A673 (cell line): ENCODE results near the gene STYK1. TPM values are rescaled to one million over a fixed set of nuclear protein-coding genes. Genes with fewer than 3 reads are reported as not detected.

ENCODE experiments used
- BruUV-seq: library from RNA; stranded (reverse); fragments of 400-500 nt; replicated peaks from 2 replicates; lab custom pipeline; 2021; lab: Mats Ljungman, UMichigan
- CTCF ChIA-PET: fragments of 300-600 bp; sonication (Branson Sonifier 250); formaldehyde crosslinking; loops from one replicate; lab custom pipeline; 2022; ENCODE audit warnings: antibody characterized with exemption; lab: Charles Lee
- POLR2A ChIA-PET: fragments of 300-600 bp; sonication (Branson Sonifier 250); formaldehyde crosslinking; loops from one replicate; lab custom pipeline; 2022; ENCODE audit warnings: antibody characterized with exemption; ENCODE audit not compliant: low non-redundant PET; lab: Charles Lee
- DNase-seq: peaks from one replicate; pipeline ENCODE4 v3.0.0-alpha.2; 2015; ENCODE audit warnings: low spot score
- H3K27ac ChIP-seq: fragments of 200-600 bp; sonication (generic); 2 replicates; pipeline ENCODE4 v1.5.1; 2016; ENCODE audit warnings: mixed run types, low read depth, mild to moderate bottlenecking, mixed read lengths, antibody characterized with exemption, low read length; ENCODE audit not compliant: poor library complexity, severe bottlenecking
- H3K27me3 ChIP-seq: fragments of 200-600 bp; sonication (generic); replicated peaks from 2 replicates; pipeline ENCODE4 v1.6.1; 2017; ENCODE audit warnings: mixed run types, low read depth, mild to moderate bottlenecking, mixed read lengths, antibody characterized with exemption, low read length; ENCODE audit not compliant: insufficient read depth, poor library complexity
- H3K36me3 ChIP-seq: fragments of 200-600 bp; sonication (generic); 2 replicates; pipeline ENCODE4 v1.6.1; 2016; ENCODE audit warnings: mixed run types, mild to moderate bottlenecking, mixed read lengths, antibody characterized with exemption, low read length; ENCODE audit not compliant: insufficient read depth, poor library complexity, severe bottlenecking
- H3K4me1 ChIP-seq: fragments of 200-600 bp; sonication (generic); 2 replicates; pipeline ENCODE4 v1.6.1; 2017; ENCODE audit warnings: mixed run types, mild to moderate bottlenecking, mixed read lengths, antibody characterized with exemption, low read length; ENCODE audit not compliant: insufficient read depth, poor library complexity, severe bottlenecking
- H3K4me3 ChIP-seq: fragments of 200-600 bp; sonication (generic); 2 replicates; pipeline ENCODE4 v1.5.1; 2016; ENCODE audit warnings: low read depth, mixed run types, mild to moderate bottlenecking, mixed read lengths, low read length; ENCODE audit not compliant: poor library complexity, severe bottlenecking
- H3K9me3 ChIP-seq: fragments of 200-600 bp; sonication (generic); 2 replicates; pipeline ENCODE4 v1.6.1; 2016; ENCODE audit warnings: mixed run types, low read depth, mild to moderate bottlenecking, mixed read lengths, antibody characterized with exemption, low read length; ENCODE audit not compliant: poor library complexity, severe bottlenecking
- CTCF ChIP-seq: fragments of 300-800, 200-600 bp; sonication (generic); conservative IDR thresholded peaks from 2 replicates; pipeline ENCODE4 v1.5.1; 2017; ENCODE audit warnings: low read depth, mild to moderate bottlenecking, antibody characterized with exemption, low read length, moderate library complexity, mixed read lengths
- EZH2 ChIP-seq: fragments of 200-600 bp; sonication (generic); IDR thresholded peaks from 2 replicates; pipeline ENCODE4 v1.6.1; 2017; ENCODE audit warnings: borderline replicate concordance, low read depth, mild to moderate bottlenecking, mixed read lengths, antibody characterized with exemption, low read length; ENCODE audit not compliant: poor library complexity, severe bottlenecking
- intact Hi-C: fragments of 100-400 bp; cut with micrococcal nuclease; formaldehyde crosslinking; loops from one replicate; pipeline ENCODE4 v1.10.0; 2022; ENCODE audit not compliant: unreplicated experiment
- total RNA-seq: library from RNA; stranded (reverse); gene quantifications from 2 replicates; pipeline ENCODE4 v1.2.3, GENCODE V29; 2021

The STYK1 gene
- total RNA-seq, 1 experiment from 2014 or later: 0.77 TPM

GRCh38 chr12:10600988-10601387 lies 72.9 kb downstream of the STYK1 start:
- BruUV-seq: no TSS peak
- Histone ChIP-seq H3K9me3 (no peaks in the 10 kb centered on the region), H3K27ac (no peak overlapping the region), H3K4me1 (no peaks in the 10 kb centered on the region), H3K4me3 (no peak overlapping the region), H3K36me3 (peaks cover 4% of the 10 kb centered on the region), H3K27me3 (no peaks in the 10 kb centered on the region)
- POLR2A ChIA-PET: no interaction called here
- intact Hi-C loops: no loop called here
- TF ChIP-seq EZH2 (no peak), CTCF (no peak)
- CTCF ChIA-PET: no interaction called here
- no peak for DNase-seq

DNA sequence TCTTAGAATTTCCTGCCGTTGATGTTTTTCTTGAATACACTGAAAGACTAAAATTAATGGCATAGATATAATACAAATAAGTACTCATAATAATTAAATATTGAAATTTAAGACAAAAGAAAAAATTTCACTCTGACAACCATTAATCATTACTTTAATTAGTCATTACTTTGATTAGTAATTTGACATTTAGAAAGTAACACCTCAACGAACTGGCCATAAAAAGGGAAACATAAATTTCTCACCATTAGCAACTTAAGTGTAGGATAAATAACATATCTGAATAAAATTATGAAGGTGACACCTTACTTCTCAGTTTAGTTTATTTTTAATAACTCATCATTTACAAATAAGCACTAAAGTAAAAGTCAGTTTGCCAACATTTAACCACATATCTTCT lies 78.0 kb downstream of the STYK1 start:
- CTCF ChIA-PET: no interaction called here
- intact Hi-C loops: no loop called here
- TF ChIP-seq EZH2 (no peak), CTCF (no peak)
- no peaks in the 10 kb centered on the region for H3K9me3 ChIP-seq
- H3K4me3 ChIP-seq: no peak overlapping the region
- no peak for DNase-seq
- H3K4me1 ChIP-seq: no peaks in the 10 kb centered on the region
- no peaks in the 10 kb centered on the region for H3K36me3 ChIP-seq
- no peak overlapping the region for H3K27ac ChIP-seq
- POLR2A ChIA-PET: no interaction called here
- no peaks in the 10 kb centered on the region for H3K27me3 ChIP-seq
- no TSS peak for BruUV-seq

DNA sequence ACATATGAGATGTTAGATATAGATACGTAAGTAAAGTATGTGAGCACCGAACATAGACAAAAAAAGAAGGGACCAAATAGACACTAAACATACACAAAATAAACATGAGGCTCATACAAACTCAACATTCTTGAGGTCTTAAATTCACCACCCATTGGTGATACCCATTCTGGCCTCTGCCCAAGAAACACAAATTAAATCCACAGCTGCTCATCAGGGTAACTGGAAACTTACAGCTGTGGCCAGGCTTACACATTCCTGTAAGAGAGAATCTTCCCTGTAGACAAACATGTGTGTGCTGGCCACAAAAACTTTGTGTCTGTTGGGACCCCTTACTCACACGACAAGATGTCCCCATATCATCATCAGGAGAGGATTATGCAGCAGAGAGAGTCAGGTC lies 82.9 kb downstream of the STYK1 start:
- Histone ChIP-seq H3K4me3 (no peak overlapping the region), H3K36me3 (no peaks in the 10 kb centered on the region), H3K9me3 (no peaks in the 10 kb centered on the region), H3K27me3 (no peaks in the 10 kb centered on the region), H3K4me1 (no peaks in the 10 kb centered on the region), H3K27ac (no peak overlapping the region)
- no peak for DNase-seq
- TF ChIP-seq EZH2 (no peak), CTCF (no peak)
- ChIA-PET CTCF (no interaction called here), POLR2A (no interaction called here)
- intact Hi-C loops: no loop called here
- BruUV-seq: no TSS peak
